ENCODE measurements around the gene CD2BP2. TPM values are rescaled to one million over a fixed set of nuclear protein-coding genes. Genes with fewer than 3 reads are reported as not detected.

The CD2BP2 gene
- total RNA-seq, 1 donor from 2014 or later, result 58.8 TPM

DNA sequence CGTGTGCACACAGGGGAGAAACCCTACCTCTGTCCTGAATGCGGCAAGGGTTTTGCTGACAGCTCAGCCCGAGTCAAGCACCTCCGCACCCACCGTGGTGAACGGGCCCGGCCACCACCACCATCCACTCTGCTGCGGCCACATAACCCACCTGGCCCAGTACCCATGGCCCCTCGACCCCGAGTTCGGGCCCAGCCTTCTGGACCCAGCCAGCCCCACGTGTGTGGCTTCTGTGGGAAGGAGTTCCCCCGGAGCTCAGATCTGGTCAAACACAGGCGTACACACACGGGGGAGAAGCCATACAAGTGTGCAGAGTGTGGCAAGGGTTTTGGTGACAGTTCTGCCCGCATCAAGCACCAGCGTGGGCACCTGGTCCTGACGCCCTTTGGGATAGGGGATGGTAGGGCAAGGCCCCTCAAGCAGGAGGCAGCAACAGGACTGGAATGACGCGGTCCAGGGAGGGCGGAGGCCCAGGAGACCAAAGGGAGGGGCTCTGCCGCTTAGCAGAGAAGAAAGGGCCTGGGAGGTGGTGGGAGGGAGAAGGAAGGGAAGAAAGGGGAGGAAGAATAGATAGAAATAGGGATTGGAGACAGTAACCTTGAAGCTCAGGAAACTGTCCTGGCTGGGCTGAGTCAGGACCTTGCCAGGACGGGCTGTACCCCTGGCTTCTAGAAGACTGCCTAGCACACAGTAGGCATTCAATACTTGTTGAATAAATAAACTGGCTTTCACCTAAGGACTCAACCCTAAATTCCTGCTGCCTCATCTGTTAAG is 43.7 kb upstream of the CD2BP2 start:
- Mint-ChIP-seq H3K27ac (ENCODE audit: unreplicated experiment) (peak overlapping the region; percentile 66), H3K9me3 (ENCODE audit: unreplicated experiment) (peaks cover 3% of the 10 kb centered on the region), H3K36me3 (ENCODE audit: low read depth, unreplicated experiment) (peaks cover 13% of the 10 kb centered on the region), H3K27me3 (ENCODE audit: low read depth, unreplicated experiment) (no peaks in the 10 kb centered on the region), H3K4me3 (ENCODE audit: unreplicated experiment) (peak overlapping the region; percentile 85), H3K4me1 (ENCODE audit: low read depth, unreplicated experiment) (peaks cover 20% of the 10 kb centered on the region)
- H3K27me3 ChIP-seq (ENCODE audit: insufficient read depth, low read length), result no peaks in the 10 kb centered on the region
- peaks cover 25% of the 10 kb centered on the region for H3K4me1 ChIP-seq (ENCODE audit: insufficient read depth, low read length)
- FAIRE-seq (no peak), DNase-seq (ENCODE audit: low read depth) (no peak)
- H3K4me2 ChIP-seq (ENCODE audit: low read length), result peak overlapping the region; percentile 88
- no peak for TF ChIP-seq EZH2 (IDR thresholded peaks at IDR 0.05; ENCODE audit: insufficient read depth, low read length)
- TF ChIP-seq, protein P1, sequence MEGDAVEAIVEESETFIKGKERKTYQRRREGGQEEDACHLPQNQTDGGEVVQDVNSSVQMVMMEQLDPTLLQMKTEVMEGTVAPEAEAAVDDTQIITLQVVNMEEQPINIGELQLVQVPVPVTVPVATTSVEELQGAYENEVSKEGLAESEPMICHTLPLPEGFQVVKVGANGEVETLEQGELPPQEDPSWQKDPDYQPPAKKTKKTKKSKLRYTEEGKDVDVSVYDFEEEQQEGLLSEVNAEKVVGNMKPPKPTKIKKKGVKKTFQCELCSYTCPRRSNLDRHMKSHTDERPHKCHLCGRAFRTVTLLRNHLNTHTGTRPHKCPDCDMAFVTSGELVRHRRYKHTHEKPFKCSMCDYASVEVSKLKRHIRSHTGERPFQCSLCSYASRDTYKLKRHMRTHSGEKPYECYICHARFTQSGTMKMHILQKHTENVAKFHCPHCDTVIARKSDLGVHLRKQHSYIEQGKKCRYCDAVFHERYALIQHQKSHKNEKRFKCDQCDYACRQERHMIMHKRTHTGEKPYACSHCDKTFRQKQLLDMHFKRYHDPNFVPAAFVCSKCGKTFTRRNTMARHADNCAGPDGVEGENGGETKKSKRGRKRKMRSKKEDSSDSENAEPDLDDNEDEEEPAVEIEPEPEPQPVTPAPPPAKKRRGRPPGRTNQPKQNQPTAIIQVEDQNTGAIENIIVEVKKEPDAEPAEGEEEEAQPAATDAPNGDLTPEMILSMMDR (IDR thresholded peaks at IDR 0.05; ENCODE audit: insufficient read depth, low read depth, low read length), result no peak
- no peaks in the 10 kb centered on the region for H3K9me3 ChIP-seq (ENCODE audit: insufficient read depth, low read depth, low read length)
- peaks cover 42% of the 10 kb centered on the region for H3K79me2 ChIP-seq (ENCODE audit: insufficient read depth, low read length)
- H3K27ac ChIP-seq (ENCODE audit: low read depth, low read length), result peak overlapping the region; percentile 20
- H3K4me3 ChIP-seq (ENCODE audit: insufficient read depth, low read depth, low read length), result no peak overlapping the region
- no peak overlapping the region for H2AFZ ChIP-seq (ENCODE audit: low read depth, low read length)
- H3K36me3 ChIP-seq (ENCODE audit: insufficient read depth, low read length), result peaks cover 5% of the 10 kb centered on the region
- H3K9ac ChIP-seq (ENCODE audit: low read length), result peak overlapping the region; percentile 84
- no peaks in the 10 kb centered on the region for H4K20me1 ChIP-seq (ENCODE audit: insufficient read depth, low read length)

GRCh38 chr16:30397776-30398660 is 42.9 kb upstream of the CD2BP2 start:
- H3K27me3 Mint-ChIP-seq (ENCODE audit: low read depth, unreplicated experiment), result no peaks in the 10 kb centered on the region

More at GRCh38 chr16:30397776-30398660, 42.9 kb upstream of the CD2BP2 start:
- Mint-ChIP-seq H3K9me3 (ENCODE audit: unreplicated experiment) (peaks cover 3% of the 10 kb centered on the region), H3K4me1 (ENCODE audit: low read depth, unreplicated experiment) (peaks cover 20% of the 10 kb centered on the region), H3K4me3 (ENCODE audit: unreplicated experiment) (no peak overlapping the region), H3K36me3 (ENCODE audit: low read depth, unreplicated experiment) (peaks cover 13% of the 10 kb centered on the region), H3K27ac (ENCODE audit: unreplicated experiment) (no peak overlapping the region)
- TF ChIP-seq, protein P1 (IDR thresholded peaks at IDR 0.05; ENCODE audit: insufficient read depth, low read depth, low read length), result no peak
- TF ChIP-seq EZH2 (IDR thresholded peaks at IDR 0.05; ENCODE audit: insufficient read depth, low read length), result no peak
- peaks cover 28% of the 10 kb centered on the region for H3K4me1 ChIP-seq (ENCODE audit: insufficient read depth, low read length)
- no peaks in the 10 kb centered on the region for H3K27me3 ChIP-seq (ENCODE audit: insufficient read depth, low read length)
- H3K4me3 ChIP-seq (ENCODE audit: insufficient read depth, low read depth, low read length), result no peak overlapping the region
- H3K79me2 ChIP-seq (ENCODE audit: insufficient read depth, low read length), result peaks cover 42% of the 10 kb centered on the region
- H2AFZ ChIP-seq (ENCODE audit: low read depth, low read length), result no peak overlapping the region
- H4K20me1 ChIP-seq (ENCODE audit: insufficient read depth, low read length), result no peaks in the 10 kb centered on the region
- H3K36me3 ChIP-seq (ENCODE audit: insufficient read depth, low read length), result peaks cover 5% of the 10 kb centered on the region
- H3K4me2 ChIP-seq (ENCODE audit: low read length), result no peak overlapping the region
- no peak overlapping the region for H3K27ac ChIP-seq (ENCODE audit: low read depth, low read length)
- H3K9ac ChIP-seq (ENCODE audit: low read length), result no peak overlapping the region
- no peaks in the 10 kb centered on the region for H3K9me3 ChIP-seq (ENCODE audit: insufficient read depth, low read depth, low read length)
- DNase-seq (ENCODE audit: low read depth) (no peak), FAIRE-seq (no peak)
